Measurements from ENCODE around the gene PDE6A. TPM values are rescaled to one million over a fixed set of nuclear protein-coding genes. Genes with fewer than 3 reads are reported as not detected.
"Not testable (repeated sequence)": the region's sequence is repeated elsewhere in the genome, so short reads cannot be mapped to it uniquely, and the experiment has no call there.

PDE6A gene
- total RNA-seq, 1 experiment from 2014 or later: not detected

DNA sequence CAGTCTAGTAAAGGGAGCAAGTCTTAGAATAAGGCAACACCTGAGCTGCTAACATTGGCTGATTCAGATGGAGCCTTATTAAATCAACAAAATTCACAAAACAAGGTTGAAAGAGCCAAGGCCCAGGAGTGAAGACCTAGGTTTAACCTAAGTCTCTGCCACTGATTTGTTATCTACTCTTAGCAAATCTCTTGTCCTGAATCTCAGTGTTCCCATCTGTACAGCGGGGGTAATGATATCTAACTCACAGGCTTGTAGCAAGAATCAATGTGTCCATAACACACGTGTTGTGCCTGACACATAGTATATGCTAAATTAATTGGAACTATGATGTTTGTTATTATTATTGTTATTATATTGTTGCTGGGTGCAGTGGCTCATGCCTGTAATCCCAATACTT, 61.0 kb downstream of the PDE6A start:
- Histone ChIP-seq H3K27me3 (ENCODE audit: insufficient read depth, low read length) (no peaks in the 10 kb centered on the region), H2AK5ac (ENCODE audit: insufficient read length, low read length) (no peak overlapping the region), H3K18ac (ENCODE audit: insufficient read length, low read depth, low read length) (no peak overlapping the region), H3K27ac (ENCODE audit: insufficient read length, low read depth, low read length) (no peak overlapping the region), H3K9me3 (ENCODE audit: control insufficient read depth, low read depth, low read length) (no peaks in the 10 kb centered on the region), H2BK15ac (ENCODE audit: low read depth, low read length) (no peak overlapping the region), H2BK5ac (ENCODE audit: insufficient read length, low read length) (no peak overlapping the region), H2AFZ (ENCODE audit: low read length) (no peak overlapping the region), H3K4me2 (ENCODE audit: insufficient read depth, insufficient read length, low read length) (no peak overlapping the region), H4K8ac (replicated peaks; ENCODE audit: insufficient read length, low read depth, low read length) (no peak overlapping the region), H2BK120ac (ENCODE audit: low read depth, low read length, poor library complexity, severe bottlenecking) (no peak overlapping the region), H4K5ac (ENCODE audit: insufficient read length, low read depth, low read length) (no peak overlapping the region), H3K79me2 (ENCODE audit: insufficient read depth, low read length) (no peaks in the 10 kb centered on the region), H3K56ac (ENCODE audit: insufficient read length, low read depth, low read length) (no peak overlapping the region), H2BK20ac (ENCODE audit: low read depth, low read length, poor library complexity, severe bottlenecking) (no peak overlapping the region), H3K9ac (ENCODE audit: extremely low read depth, insufficient read length, low read length) (no peak overlapping the region), H3K23ac (ENCODE audit: insufficient read length, low read depth, low read length) (no peak overlapping the region), H3T11ph (ENCODE audit: low read length) (no peak overlapping the region), H3K4ac (ENCODE audit: low read depth, low read length) (no peak overlapping the region), H4K91ac (ENCODE audit: insufficient read length, low read depth, low read length) (no peak overlapping the region), H3K4me1 (ENCODE audit: insufficient read depth, low read length) (no peaks in the 10 kb centered on the region), H3K14ac (ENCODE audit: insufficient read depth, low read length) (no peak overlapping the region), H3K23me2 (ENCODE audit: insufficient read length, low read depth, low read length, poor library complexity, severe bottlenecking) (no peaks in the 10 kb centered on the region), H2BK12ac (ENCODE audit: insufficient read length, low read depth, low read length) (no peak overlapping the region), H3K79me1 (ENCODE audit: insufficient read depth, low read depth, low read length, poor library complexity, severe bottlenecking) (no peaks in the 10 kb centered on the region), H4K20me1 (ENCODE audit: control insufficient read depth, insufficient read depth, insufficient read length) (no peaks in the 10 kb centered on the region)
- Mint-ChIP-seq H3K4me1 (no peaks in the 10 kb centered on the region; a peak in 1 of 4 replicates), H3K27ac (no peak overlapping the region), H3K9me3 (no peaks in the 10 kb centered on the region; a peak in 2 of 5 replicates), H3K27me3 (ENCODE audit: low read depth) (no peaks in the 10 kb centered on the region), H3K4me3 (no peak overlapping the region), H3K36me3 (ENCODE audit: insufficient read depth in 1 of 3, low read depth in 3 of 3) (no peaks in the 10 kb centered on the region)
- WGBS (ENCODE audit: extremely low coverage, insufficient read length, low lambda C conversion rate): no CpG with 5 or more reads among the region's 2 CpGs
- no peak for DNase-seq
- TF ChIP-seq, protein P1, sequence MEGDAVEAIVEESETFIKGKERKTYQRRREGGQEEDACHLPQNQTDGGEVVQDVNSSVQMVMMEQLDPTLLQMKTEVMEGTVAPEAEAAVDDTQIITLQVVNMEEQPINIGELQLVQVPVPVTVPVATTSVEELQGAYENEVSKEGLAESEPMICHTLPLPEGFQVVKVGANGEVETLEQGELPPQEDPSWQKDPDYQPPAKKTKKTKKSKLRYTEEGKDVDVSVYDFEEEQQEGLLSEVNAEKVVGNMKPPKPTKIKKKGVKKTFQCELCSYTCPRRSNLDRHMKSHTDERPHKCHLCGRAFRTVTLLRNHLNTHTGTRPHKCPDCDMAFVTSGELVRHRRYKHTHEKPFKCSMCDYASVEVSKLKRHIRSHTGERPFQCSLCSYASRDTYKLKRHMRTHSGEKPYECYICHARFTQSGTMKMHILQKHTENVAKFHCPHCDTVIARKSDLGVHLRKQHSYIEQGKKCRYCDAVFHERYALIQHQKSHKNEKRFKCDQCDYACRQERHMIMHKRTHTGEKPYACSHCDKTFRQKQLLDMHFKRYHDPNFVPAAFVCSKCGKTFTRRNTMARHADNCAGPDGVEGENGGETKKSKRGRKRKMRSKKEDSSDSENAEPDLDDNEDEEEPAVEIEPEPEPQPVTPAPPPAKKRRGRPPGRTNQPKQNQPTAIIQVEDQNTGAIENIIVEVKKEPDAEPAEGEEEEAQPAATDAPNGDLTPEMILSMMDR (conservative IDR thresholded peaks at IDR 0.05): no peak

DNA sequence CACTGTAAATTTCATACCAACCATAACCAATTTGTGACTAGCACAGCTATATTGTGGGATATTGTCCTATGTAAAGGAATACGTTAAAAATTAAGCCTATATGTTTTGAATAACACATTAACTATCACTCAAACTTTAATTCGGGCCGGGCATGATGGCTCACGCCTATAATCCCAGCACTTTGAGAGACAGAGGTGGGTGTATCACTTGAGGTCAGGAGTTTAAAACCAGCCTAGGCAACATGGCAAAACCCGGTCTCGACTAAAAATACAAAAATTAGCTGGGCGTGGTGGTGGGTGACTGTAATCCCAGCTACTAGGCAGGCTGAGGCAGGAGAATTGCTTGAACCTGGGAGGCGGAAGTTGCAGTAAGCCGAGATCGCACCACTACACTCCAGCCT, 62.0 kb downstream of the PDE6A start:
- H3K27ac Mint-ChIP-seq; H3K27ac ChIP-seq (ENCODE audit: insufficient read length, low read depth, low read length); H2BK12ac ChIP-seq (ENCODE audit: insufficient read length, low read depth, low read length); H4K20me1 ChIP-seq (ENCODE audit: control insufficient read depth, insufficient read depth, insufficient read length); H3K23me2 ChIP-seq (ENCODE audit: insufficient read length, low read depth, low read length, poor library complexity, severe bottlenecking); H3K36me3 Mint-ChIP-seq (ENCODE audit: insufficient read depth in 1 of 3, low read depth in 3 of 3); H2BK20ac ChIP-seq (ENCODE audit: low read depth, low read length, poor library complexity, severe bottlenecking); H3K79me2 ChIP-seq (ENCODE audit: insufficient read depth, low read length); H2BK15ac ChIP-seq (ENCODE audit: low read depth, low read length); DNase-seq; H3K14ac ChIP-seq (ENCODE audit: insufficient read depth, low read length); H3K27me3 ChIP-seq (ENCODE audit: insufficient read depth, low read length); H3K18ac ChIP-seq (ENCODE audit: insufficient read length, low read depth, low read length); H3K9ac ChIP-seq (ENCODE audit: extremely low read depth, insufficient read length, low read length); H2AFZ ChIP-seq (ENCODE audit: low read length); H4K5ac ChIP-seq (ENCODE audit: insufficient read length, low read depth, low read length); H2BK120ac ChIP-seq (ENCODE audit: low read depth, low read length, poor library complexity, severe bottlenecking); H3K9me3 Mint-ChIP-seq; H4K91ac ChIP-seq (ENCODE audit: insufficient read length, low read depth, low read length); H3K27me3 Mint-ChIP-seq (ENCODE audit: low read depth); H2AK5ac ChIP-seq (ENCODE audit: insufficient read length, low read length); H3K4me1 ChIP-seq (ENCODE audit: insufficient read depth, low read length); H3K23ac ChIP-seq (ENCODE audit: insufficient read length, low read depth, low read length); H3K56ac ChIP-seq (ENCODE audit: insufficient read length, low read depth, low read length); H3K4ac ChIP-seq (ENCODE audit: low read depth, low read length); H3K4me1 Mint-ChIP-seq; H4K8ac ChIP-seq (replicated peaks; ENCODE audit: insufficient read length, low read depth, low read length); H3K79me1 ChIP-seq (ENCODE audit: insufficient read depth, low read depth, low read length, poor library complexity, severe bottlenecking); H3K9me3 ChIP-seq (ENCODE audit: control insufficient read depth, low read depth, low read length); H2BK5ac ChIP-seq (ENCODE audit: insufficient read length, low read length); H3K4me2 ChIP-seq (ENCODE audit: insufficient read depth, insufficient read length, low read length); H3K4me3 Mint-ChIP-seq; H3T11ph ChIP-seq (ENCODE audit: low read length): not testable (repeated sequence)
- no CpG with 5 or more reads among the region's 10 CpGs for WGBS (ENCODE audit: extremely low coverage, insufficient read length, low lambda C conversion rate)
